Sigmoid colon (tissue), 4 donors: Measurements from ENCODE around the gene PRSS56.

Experiments
- EP300 ChIP-seq, 4 donors: sonication (generic); formaldehyde crosslinking; IDR thresholded peaks; one replicate each; pipeline ENCODE4 v1.6.1; 2017; ENCODE audit warnings: antibody characterized with exemption in 4 of 4
- POLR2A ChIP-seq, 2 donors: fragments of 450-650 bp; IDR thresholded peaks; one replicate each; pipeline ENCODE4 v1.6.1; 2016; ENCODE audit warnings: antibody characterized with exemption in 2 of 2, mild to moderate bottlenecking in 2 of 2, moderate library complexity in 2 of 2
- POLR2AphosphoS5 ChIP-seq, 4 donors: sonication (generic); formaldehyde crosslinking; IDR thresholded peaks; one replicate each; pipeline ENCODE4 v1.6.1; 2017; ENCODE audit warnings: antibody characterized with exemption in 4 of 4
- TF ChIP-seq, protein P1 (sequence below), 4 experiments: fragments of 450-650 bp in 3 of 4; fragments of 200-600 bp in 1 of 4; IDR thresholded peaks; one replicate each; pipeline ENCODE4 v1.5.1; 2016 to 2019; ENCODE audit warnings: antibody characterized with exemption in 4 of 4, mild to moderate bottlenecking in 3 of 4, moderate library complexity in 2 of 4

DNA sequence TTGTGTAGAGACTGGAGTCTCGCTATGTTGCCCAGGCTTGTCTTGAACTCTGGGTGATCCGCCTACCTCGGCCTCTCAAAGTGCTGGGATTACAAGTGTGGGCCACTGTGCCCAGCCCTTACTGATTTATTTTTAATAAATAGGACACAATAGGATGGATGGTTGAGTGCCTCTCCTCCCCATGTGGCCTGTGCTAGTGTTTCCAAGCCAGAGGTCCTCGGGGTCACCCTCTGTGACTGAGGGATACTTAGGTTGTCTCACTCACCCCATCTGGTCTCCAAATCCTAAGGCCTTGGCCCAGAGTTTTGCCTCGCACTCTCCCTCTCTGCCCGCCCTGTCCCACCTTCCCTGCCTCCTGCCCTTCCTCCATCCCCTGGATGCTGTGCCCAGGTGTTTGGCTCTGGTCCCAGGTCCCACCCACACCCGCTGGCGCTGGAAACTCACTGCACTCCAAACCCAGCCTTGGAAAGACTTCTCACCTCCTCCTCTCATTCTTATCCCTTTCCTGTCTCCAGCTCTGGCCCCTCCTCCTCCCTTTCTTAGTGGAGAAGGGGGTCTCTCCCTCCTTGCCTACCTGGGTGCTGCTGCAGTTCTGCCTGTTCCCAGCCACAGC, 27.8 kb upstream of the PRSS56 start:
- TF ChIP-seq EP300 (IDR thresholded peaks at IDR 0.05) = no peak
- TF ChIP-seq, protein P1, sequence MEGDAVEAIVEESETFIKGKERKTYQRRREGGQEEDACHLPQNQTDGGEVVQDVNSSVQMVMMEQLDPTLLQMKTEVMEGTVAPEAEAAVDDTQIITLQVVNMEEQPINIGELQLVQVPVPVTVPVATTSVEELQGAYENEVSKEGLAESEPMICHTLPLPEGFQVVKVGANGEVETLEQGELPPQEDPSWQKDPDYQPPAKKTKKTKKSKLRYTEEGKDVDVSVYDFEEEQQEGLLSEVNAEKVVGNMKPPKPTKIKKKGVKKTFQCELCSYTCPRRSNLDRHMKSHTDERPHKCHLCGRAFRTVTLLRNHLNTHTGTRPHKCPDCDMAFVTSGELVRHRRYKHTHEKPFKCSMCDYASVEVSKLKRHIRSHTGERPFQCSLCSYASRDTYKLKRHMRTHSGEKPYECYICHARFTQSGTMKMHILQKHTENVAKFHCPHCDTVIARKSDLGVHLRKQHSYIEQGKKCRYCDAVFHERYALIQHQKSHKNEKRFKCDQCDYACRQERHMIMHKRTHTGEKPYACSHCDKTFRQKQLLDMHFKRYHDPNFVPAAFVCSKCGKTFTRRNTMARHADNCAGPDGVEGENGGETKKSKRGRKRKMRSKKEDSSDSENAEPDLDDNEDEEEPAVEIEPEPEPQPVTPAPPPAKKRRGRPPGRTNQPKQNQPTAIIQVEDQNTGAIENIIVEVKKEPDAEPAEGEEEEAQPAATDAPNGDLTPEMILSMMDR (IDR thresholded peaks at IDR 0.05) = no peak
- TF ChIP-seq POLR2A (IDR thresholded peaks at IDR 0.05) = no peak
- TF ChIP-seq POLR2AphosphoS5 (IDR thresholded peaks at IDR 0.05) = no peak
